Purkinje cell (primary cell): ENCODE data around the gene CNNM3. TPM values are rescaled to one million over a fixed set of nuclear protein-coding genes. Genes with fewer than 3 reads are reported as not detected.

Experiments
- polyA plus RNA-seq: library from polyadenylated mRNA; unstranded; fragments of >200 nt; fragmentation: Nextera tagmentation; gene quantifications from 2 replicates; pipeline ENCODE4 v1.2.1, GENCODE V29; 2014

CNNM3 gene
- polyA plus RNA-seq = 1.1 and 2.0 TPM in 2 replicates

DNA sequence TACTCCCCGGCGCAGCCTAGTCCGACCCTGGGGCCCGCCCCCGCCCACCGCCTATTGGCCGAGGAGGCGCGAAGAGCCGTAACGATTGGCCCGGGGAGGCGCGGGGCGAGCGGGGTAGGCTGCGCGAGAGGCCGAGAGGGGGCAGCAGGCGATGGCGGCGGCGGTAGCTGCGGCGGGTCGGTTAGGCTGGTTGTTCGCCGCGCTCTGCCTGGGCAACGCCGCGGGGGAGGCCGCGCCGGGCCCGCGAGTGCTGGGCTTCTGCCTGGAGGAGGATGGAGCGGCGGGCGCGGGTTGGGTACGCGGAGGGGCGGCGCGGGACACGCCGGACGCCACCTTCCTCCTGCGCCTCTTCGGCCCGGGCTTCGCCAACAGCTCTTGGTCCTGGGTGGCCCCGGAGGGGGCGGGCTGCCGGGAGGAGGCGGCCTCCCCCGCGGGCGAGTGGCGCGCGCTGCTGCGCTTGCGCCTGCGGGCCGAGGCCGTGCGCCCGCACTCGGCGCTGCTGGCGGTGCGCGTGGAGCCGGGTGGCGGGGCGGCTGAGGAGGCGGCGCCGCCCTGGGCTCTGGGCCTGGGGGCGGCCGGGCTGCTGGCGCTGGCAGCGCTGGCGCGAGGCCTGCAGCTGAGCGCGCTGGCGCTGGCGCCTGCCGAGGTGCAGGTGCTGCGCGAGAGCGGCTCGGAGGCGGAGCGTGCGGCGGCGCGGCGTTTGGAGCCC is at the start of gene CNNM3:
Gene CNNM3 (plus strand): TSS at position 142 of the 709 bp plus-strand sequence. CDS start 10 bp downstream, at position 152.

DNA sequence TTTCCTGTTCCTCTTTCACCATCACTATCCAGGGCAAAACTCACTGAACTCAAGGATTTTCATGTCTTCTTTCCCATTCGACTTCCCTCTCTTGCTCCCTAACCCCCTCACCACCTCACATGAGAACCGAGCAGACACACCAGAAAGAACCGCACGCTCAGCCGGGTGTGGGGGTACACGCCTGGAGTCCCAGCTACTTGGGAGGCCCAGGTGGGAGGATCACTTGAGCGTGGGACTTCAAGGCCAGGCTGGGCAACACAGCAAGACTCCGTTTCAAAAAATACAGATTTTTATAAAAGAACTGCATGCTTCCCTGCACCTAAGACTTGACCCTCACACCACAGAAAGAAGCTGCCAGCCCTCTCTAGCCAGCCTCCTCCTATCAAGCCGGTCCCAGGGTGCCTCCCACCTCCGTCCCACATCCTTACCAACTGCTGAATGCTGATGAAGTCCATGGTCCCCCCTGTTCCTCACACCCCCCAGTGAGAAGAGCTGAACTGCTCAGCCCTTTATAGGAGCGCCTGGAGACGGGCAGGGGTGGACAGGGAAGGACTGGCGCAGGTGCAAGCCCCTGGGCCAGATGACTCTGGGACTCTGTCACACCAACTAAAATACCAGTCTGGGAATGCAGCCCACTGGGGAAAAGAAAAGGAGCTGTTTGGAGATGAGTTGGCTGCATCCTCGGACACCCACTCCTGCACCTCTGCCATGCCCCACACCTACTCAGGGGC is 27.6 kb downstream of the CNNM3 start, which contains the start of gene ANKRD23:
Gene ANKRD23 (minus strand): TSS at position 484 of the 731 bp plus-strand sequence. CDS start 29 bp downstream, at position 455.

DNA sequence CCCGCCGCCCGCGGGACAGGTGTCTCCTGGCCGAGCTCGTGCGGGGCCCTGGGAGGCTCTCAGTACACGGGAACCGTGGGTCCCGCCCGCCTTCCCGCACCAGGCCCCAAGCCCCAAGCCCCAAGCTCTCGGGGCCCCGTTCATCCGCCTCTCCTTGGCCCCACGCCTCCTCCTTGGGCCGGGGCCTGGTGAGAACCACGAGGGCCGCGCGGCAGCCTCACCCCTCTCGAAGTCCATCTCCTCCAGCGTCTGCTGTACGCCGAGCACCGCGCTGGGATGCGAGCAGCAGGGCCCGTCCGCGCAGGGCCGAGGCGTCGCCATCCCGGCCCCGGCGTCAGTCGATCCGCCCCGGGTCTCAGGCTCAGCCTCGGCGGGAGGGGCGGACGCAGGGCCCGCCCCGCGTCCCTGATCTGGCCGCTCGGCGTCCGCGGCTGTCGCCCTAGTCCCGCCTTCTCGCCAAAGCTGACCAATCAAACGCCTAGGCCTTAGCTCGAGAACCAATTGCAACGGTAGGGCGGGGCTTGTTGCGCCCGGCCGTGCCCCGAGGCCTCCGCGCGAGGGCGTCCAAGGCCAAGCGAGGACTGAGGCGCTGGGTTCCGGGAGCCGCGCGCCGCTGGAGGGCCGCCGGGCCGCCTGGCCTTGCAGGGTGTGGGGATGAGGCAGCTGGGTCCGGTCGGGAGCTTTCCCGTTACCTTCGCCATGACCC is 41.8 kb downstream of the CNNM3 start, which contains the start of gene ANKRD39:
Gene ANKRD39 (minus strand): TSS at position 350 of the 706 bp plus-strand sequence. CDS start 29 bp downstream, at position 321.

DNA sequence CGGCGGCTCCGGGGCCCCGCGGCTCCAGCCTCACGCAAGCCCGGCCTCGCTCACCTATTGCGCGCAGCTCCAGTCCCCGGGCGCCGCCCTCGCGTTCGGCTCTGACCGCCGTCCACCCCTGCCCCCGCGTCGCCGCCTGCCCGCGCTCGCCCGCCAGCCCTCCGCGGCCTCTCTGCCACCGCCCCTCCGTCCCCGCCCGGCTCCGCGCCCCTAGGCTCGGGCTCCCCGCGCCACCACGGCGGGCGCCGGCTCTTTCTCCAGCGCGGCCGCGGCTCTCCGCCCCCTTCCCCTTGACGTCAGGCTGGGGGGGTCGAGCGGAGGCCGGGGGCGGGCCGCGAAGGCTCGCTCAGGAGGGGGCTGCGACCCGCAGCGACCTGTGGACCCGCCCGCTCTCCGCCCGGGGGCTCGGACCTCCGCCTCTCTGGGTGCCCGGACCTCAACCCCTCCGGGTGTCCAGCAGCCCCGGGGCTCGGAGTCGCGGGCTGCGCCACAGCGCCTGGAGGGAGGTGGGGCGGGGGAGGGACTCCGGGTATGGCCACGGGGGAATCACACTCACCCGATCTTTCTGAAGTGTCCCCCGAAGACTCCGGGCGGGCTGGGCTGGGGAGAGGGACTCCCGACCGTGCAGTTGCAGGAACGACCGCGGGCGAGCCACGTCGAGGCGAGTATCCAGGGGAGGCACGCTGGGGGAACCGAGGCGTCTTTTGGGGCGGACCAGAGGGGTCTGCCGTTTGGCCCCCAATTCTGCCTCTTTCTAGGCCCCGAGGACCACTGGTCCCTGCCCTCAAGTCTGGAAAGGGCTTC is 54.0 kb downstream of the CNNM3 start, which contains the start of gene SEMA4C:
Gene SEMA4C (minus strand): TSS at position 259 of the 804 bp plus-strand sequence. CDS start 2,194 bp downstream, outside the sequence.

Other genes with a start within 250 kb of the CNNM3 start
- gene KANSL3, start 178.0 kb upstream of the CNNM3 start, polyA plus RNA-seq = 3.8 and 7.3 TPM in 2 replicates
- not detected in 2 replicates for gene FER1L5, start 173.5 kb upstream of the CNNM3 start, polyA plus RNA-seq
- gene LMAN2L, start 76.2 kb upstream of the CNNM3 start, polyA plus RNA-seq = 15.8 and 17.2 TPM in 2 replicates
- gene CNNM4, start 55.4 kb upstream of the CNNM3 start, polyA plus RNA-seq = 4.2 and 5.3 TPM in 2 replicates
- 2.2 TPM in 1 of 2 replicates, not detected in the other for gene ANKRD23, start 27.8 kb downstream of the CNNM3 start, polyA plus RNA-seq
- gene ANKRD39, start 41.7 kb downstream of the CNNM3 start, polyA plus RNA-seq = 49.9 and 50.2 TPM in 2 replicates
- gene SEMA4C, start 53.8 kb downstream of the CNNM3 start, polyA plus RNA-seq = 0.09 TPM in 1 of 2 replicates, not detected in the other
- not detected in 2 replicates for gene FAM178B, start 170.3 kb downstream of the CNNM3 start, polyA plus RNA-seq